ENCODE measurements around the gene VAV3. TPM values are rescaled to one million over a fixed set of nuclear protein-coding genes. Genes with fewer than 3 reads are reported as not detected.

Gene VAV3
- total RNA-seq, 1 donor from 2014 or later: 0.12 TPM

DNA sequence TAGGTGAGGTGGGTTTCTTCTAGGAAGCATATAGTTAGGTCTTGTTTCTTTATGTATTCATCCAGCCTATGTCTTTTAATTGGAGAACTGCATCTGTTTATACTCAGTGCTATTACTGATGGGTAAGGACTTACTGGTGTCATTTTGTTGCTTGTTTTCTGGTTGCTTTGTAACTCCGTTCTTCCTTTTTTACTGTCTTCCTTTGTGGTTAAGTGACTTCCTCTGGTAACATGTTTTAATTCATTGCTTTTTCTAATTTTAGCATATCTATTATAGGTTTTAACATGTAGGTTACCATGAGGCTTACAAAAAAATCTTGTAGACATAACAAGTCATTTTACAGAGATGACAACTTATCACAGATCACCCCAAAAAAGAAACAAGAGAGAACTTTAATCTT is 160.8 kb downstream of the VAV3 start:
- H3K4me1 Mint-ChIP-seq (ENCODE audit: low read depth): no peaks in the 10 kb centered on the region
- TF ChIP-seq, protein P1, sequence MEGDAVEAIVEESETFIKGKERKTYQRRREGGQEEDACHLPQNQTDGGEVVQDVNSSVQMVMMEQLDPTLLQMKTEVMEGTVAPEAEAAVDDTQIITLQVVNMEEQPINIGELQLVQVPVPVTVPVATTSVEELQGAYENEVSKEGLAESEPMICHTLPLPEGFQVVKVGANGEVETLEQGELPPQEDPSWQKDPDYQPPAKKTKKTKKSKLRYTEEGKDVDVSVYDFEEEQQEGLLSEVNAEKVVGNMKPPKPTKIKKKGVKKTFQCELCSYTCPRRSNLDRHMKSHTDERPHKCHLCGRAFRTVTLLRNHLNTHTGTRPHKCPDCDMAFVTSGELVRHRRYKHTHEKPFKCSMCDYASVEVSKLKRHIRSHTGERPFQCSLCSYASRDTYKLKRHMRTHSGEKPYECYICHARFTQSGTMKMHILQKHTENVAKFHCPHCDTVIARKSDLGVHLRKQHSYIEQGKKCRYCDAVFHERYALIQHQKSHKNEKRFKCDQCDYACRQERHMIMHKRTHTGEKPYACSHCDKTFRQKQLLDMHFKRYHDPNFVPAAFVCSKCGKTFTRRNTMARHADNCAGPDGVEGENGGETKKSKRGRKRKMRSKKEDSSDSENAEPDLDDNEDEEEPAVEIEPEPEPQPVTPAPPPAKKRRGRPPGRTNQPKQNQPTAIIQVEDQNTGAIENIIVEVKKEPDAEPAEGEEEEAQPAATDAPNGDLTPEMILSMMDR (IDR thresholded peaks at IDR 0.05): no peak
- DNase-seq (ENCODE audit: low spot score): no peak
- peaks cover 7% of the 10 kb centered on the region for H3K9me3 Mint-ChIP-seq (ENCODE audit: low read depth)
- H3K27me3 Mint-ChIP-seq (ENCODE audit: low read depth): peaks cover 24% of the 10 kb centered on the region
- H3K4me3 Mint-ChIP-seq (ENCODE audit: unreplicated experiment): no peak overlapping the region
- H3K27ac Mint-ChIP-seq (ENCODE audit: unreplicated experiment): no peak overlapping the region
- peaks cover 2% of the 10 kb centered on the region for H3K36me3 Mint-ChIP-seq (ENCODE audit: low read depth)

DNA sequence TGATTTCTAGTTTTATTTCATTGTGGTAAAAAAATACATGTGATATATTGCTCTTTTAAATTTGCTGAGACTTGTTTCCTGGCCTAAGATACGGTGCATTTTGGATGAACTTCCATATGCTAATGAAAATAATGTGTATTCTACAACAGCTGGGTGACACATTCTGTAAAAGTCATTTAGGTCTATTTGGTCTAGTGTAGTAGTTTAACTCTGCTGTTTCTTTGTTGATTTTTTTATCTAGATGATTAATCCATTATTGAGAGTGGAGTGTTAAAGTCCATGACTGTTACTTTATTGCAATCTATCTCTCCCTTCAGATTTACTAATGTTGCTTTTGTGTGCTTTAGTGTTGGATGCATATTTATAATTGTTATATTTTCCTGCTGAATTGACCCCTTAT is 161.4 kb downstream of the VAV3 start:
- no peak overlapping the region for H3K4me3 Mint-ChIP-seq (ENCODE audit: unreplicated experiment)
- H3K27ac Mint-ChIP-seq (ENCODE audit: unreplicated experiment): no peak overlapping the region
- peaks cover 7% of the 10 kb centered on the region for H3K9me3 Mint-ChIP-seq (ENCODE audit: low read depth)
- TF ChIP-seq, protein P1 (IDR thresholded peaks at IDR 0.05): no peak
- peaks cover 22% of the 10 kb centered on the region for H3K27me3 Mint-ChIP-seq (ENCODE audit: low read depth)
- no peaks in the 10 kb centered on the region for H3K4me1 Mint-ChIP-seq (ENCODE audit: low read depth)
- peaks cover 2% of the 10 kb centered on the region for H3K36me3 Mint-ChIP-seq (ENCODE audit: low read depth)
- DNase-seq (ENCODE audit: low spot score): no peak

DNA sequence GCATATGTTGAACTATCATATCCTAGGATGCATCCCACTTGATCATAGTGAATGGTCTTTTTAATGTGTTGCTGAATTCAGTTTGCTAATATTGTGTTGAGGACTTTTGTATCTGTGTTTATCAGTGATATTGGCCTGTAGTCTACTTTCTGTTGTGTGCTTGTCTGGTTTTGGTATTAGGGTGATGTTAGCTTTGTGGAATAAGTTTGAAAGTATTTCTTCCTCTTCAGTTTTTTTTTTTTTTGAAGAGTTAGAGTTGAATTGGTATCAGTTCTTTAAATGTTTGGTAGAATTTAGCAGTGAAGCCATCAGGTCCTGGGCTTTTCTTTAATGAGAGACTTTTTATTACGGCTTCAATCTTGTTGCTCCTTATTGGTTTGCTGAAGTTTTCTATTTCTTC is 162.3 kb downstream of the VAV3 start:
- Mint-ChIP-seq H3K9me3 (ENCODE audit: low read depth) (peaks cover 7% of the 10 kb centered on the region), H3K27ac (ENCODE audit: unreplicated experiment) (no peak overlapping the region), H3K4me1 (ENCODE audit: low read depth) (no peaks in the 10 kb centered on the region), H3K36me3 (ENCODE audit: low read depth) (peaks cover 2% of the 10 kb centered on the region), H3K4me3 (ENCODE audit: unreplicated experiment) (no peak overlapping the region), H3K27me3 (ENCODE audit: low read depth) (peaks cover 19% of the 10 kb centered on the region)
- DNase-seq (ENCODE audit: low spot score): no peak
- TF ChIP-seq, protein P1 (IDR thresholded peaks at IDR 0.05): no peak

DNA sequence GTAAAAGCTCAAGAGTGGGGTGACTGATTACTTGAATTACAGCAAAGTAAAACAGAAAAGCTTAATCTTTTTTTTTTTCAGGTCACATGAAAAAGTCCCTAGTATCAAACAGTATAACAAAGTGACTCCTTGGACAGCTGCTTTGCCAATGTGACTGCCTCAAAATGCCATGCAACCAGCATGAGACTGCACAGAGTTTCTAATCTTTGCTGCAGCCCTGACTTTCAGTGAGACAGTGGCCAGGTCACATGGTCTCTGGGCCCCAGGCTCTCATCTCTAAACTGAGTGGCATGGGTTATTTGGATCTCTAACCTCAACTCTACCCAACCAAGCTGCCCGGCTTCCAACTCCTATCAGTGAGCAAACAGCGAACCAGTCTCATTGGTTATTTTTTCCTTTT is 169.0 kb downstream of the VAV3 start:
- H3K27ac Mint-ChIP-seq (ENCODE audit: unreplicated experiment): no peak overlapping the region

DNA sequence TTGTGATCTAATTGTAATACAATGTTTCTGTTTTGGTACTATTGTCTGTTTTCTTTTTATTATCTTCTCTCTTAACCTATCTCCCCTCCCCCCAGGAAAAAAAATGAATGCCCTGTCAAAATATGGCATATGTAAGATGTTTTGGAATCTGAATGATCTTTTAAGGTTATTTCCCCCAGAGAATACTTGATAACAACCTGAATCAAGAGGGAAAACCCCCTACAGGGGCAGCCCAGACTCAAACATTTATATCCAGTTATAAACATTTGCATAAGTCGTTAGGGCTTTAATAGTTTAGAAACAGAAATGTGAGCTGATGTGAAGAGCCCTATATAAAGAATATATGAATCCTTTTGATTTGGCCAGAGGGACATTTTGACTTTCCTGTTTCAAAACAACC is 169.5 kb downstream of the VAV3 start:
- H3K27ac Mint-ChIP-seq (ENCODE audit: unreplicated experiment): no peak overlapping the region
- DNase-seq (ENCODE audit: low spot score): no peak
- H3K36me3 Mint-ChIP-seq (ENCODE audit: low read depth): no peaks in the 10 kb centered on the region
- H3K9me3 Mint-ChIP-seq (ENCODE audit: low read depth): no peaks in the 10 kb centered on the region
- H3K4me3 Mint-ChIP-seq (ENCODE audit: unreplicated experiment): no peak overlapping the region
- TF ChIP-seq, protein P1 (IDR thresholded peaks at IDR 0.05): no peak
- H3K27me3 Mint-ChIP-seq (ENCODE audit: low read depth): peaks cover 4% of the 10 kb centered on the region
- peaks cover 4% of the 10 kb centered on the region for H3K4me1 Mint-ChIP-seq (ENCODE audit: low read depth)

More for the DNA sequence above, 169.0 kb downstream of the VAV3 start:
- no peak for DNase-seq (ENCODE audit: low spot score)
- peaks cover 4% of the 10 kb centered on the region for H3K27me3 Mint-ChIP-seq (ENCODE audit: low read depth)
- peaks cover 4% of the 10 kb centered on the region for H3K9me3 Mint-ChIP-seq (ENCODE audit: low read depth)
- H3K36me3 Mint-ChIP-seq (ENCODE audit: low read depth): peaks cover 2% of the 10 kb centered on the region
- TF ChIP-seq, protein P1 (IDR thresholded peaks at IDR 0.05): no peak
- peaks cover 4% of the 10 kb centered on the region for H3K4me1 Mint-ChIP-seq (ENCODE audit: low read depth)
- no peak overlapping the region for H3K4me3 Mint-ChIP-seq (ENCODE audit: unreplicated experiment)
